SK-N-SH (cell line): ENCODE data around the gene MAP4K3. TPM values are rescaled to one million over a fixed set of nuclear protein-coding genes. Genes with fewer than 3 reads are reported as not detected.

Experiments
- CTCF ChIA-PET: fragments of 300-600, 350-600 bp; formaldehyde crosslinking; extraction: SDS; loops from one replicate; lab custom pipeline; 2021; lab: Yijun Ruan, JAX
- POLR2A ChIA-PET: fragments of 350-600 bp; sonication (Branson Sonifier 250); formaldehyde crosslinking; extraction: SDS; loops from one replicate; lab custom pipeline; 2020; ENCODE audit warnings: antibody characterized with exemption, inconsistent platforms; lab: Yijun Ruan, JAX
- DNase-seq: peaks from one replicate; pipeline ENCODE4 v3.0.0; 2012
- H2AFZ ChIP-seq: fragments of 200-600 bp; sonication (generic); 2 replicates; pipeline ENCODE4 v1.8.1; 2016; ENCODE audit warnings: antibody characterized with exemption, mild to moderate bottlenecking, low read depth
- H3F3A ChIP-seq: fragments of 200-600 bp; sonication (generic); replicated peaks from 2 replicates; pipeline ENCODE3; 2016; ENCODE audit warnings: antibody characterized with exemption, mild to moderate bottlenecking; ENCODE audit not compliant: insufficient read depth
- H3K27ac ChIP-seq, 2 experiments: fragments of 200-500 bp in 1 of 2; fragments of 200-600 bp in 1 of 2; sonication (Bioruptor generic) in 1 of 2; sonication (generic), shearing (Covaris generic) in 1 of 2; 2 replicates each; pipeline versions ENCODE4 v1.5.1 to v1.6.1; 2014 to 2016; ENCODE audit warnings: low read depth in 2 of 2, inconsistent platforms in 1 of 2, low read length in 1 of 2, mild to moderate bottlenecking in 1 of 2, mixed read lengths in 1 of 2
- H3K27me3 ChIP-seq: fragments of 200-600 bp; sonication (generic), shearing (Covaris generic); 2 replicates; pipeline ENCODE4 v1.6.1; 2016; ENCODE audit warnings: mixed run types; ENCODE audit not compliant: insufficient read depth
- H3K36me3 ChIP-seq, 2 experiments: fragments of 200-500 bp in 1 of 2; fragments of 200-600 bp in 1 of 2; sonication (Bioruptor generic) in 1 of 2; sonication (generic) in 1 of 2; replicated peaks in 1 of 2; 2 replicates each; pipeline versions ENCODE3 to v1.5.1; 2014 to 2016; ENCODE audit warnings: low read length in 1 of 2, mild to moderate bottlenecking in 1 of 2; ENCODE audit not compliant: insufficient read depth in 2 of 2, control insufficient read depth in 1 of 2
- H3K4me1 ChIP-seq, 2 experiments: fragments of 200-500 bp in 1 of 2; fragments of 200-600 bp in 1 of 2; sonication (Bioruptor generic) in 1 of 2; sonication (generic), shearing (Covaris generic) in 1 of 2; 2 replicates each; pipeline versions ENCODE4 v1.5.1 to v1.6.1; 2014 to 2016; ENCODE audit warnings: low read depth in 1 of 2, low read length in 1 of 2, mixed run types in 1 of 2; ENCODE audit not compliant: insufficient read depth in 2 of 2, control insufficient read depth in 1 of 2
- H3K4me2 ChIP-seq: fragments of 200-600 bp; sonication (generic), shearing (Covaris generic); 2 replicates; pipeline ENCODE4 v1.6.1; 2017; ENCODE audit warnings: mixed run types
- H3K4me3 ChIP-seq, 2 experiments: fragments of 200-500 bp in 1 of 2; fragments of 200-600 bp in 1 of 2; sonication (Bioruptor generic) in 1 of 2; sonication (generic), shearing (Covaris generic) in 1 of 2; 2 replicates each; pipeline versions ENCODE4 v1.5.1 to v1.8.1; 2014 to 2016; ENCODE audit warnings: low read depth in 2 of 2, inconsistent platforms in 1 of 2, low read length in 1 of 2, mild to moderate bottlenecking in 1 of 2, mixed read lengths in 1 of 2, moderate library complexity in 1 of 2
- H3K79me2 ChIP-seq: fragments of 200-600 bp; sonication (generic); 2 replicates; pipeline ENCODE4 v1.8.1; 2017; ENCODE audit warnings: mild to moderate bottlenecking; ENCODE audit not compliant: insufficient read depth
- H3K9ac ChIP-seq: fragments of 200-600 bp; sonication (generic); 2 replicates; pipeline ENCODE4 v1.6.1; 2017; ENCODE audit warnings: mixed run types
- H3K9me2 ChIP-seq: fragments of 200-600 bp; sonication (generic); 2 replicates; pipeline ENCODE4 v1.6.1; 2017; ENCODE audit warnings: mixed run types
- H3K9me3 ChIP-seq: fragments of 200-600 bp; sonication (generic); 2 replicates; pipeline ENCODE4 v1.6.1; 2017; ENCODE audit warnings: mixed run types, mild to moderate bottlenecking, moderate library complexity
- H4K20me1 ChIP-seq: fragments of 200-600 bp; sonication (generic); 2 replicates; pipeline ENCODE4 v1.6.1; 2017; ENCODE audit warnings: mild to moderate bottlenecking, mixed run types; ENCODE audit not compliant: insufficient read depth
- CHD2 ChIP-seq: fragments of 150-350 bp; IDR thresholded peaks from 2 replicates; pipeline ENCODE4 v1.6.1; 2018; ENCODE audit warnings: low read length; ENCODE audit not compliant: partially characterized antibody
- CTCF ChIP-seq: fragments of 200-600 bp; sonication (generic); IDR thresholded peaks from 2 replicates; pipeline ENCODE4 v1.6.1; 2017; ENCODE audit warnings: antibody characterized with exemption, mild to moderate bottlenecking, moderate library complexity
- ELF1 ChIP-seq: IDR thresholded peaks from 2 replicates; pipeline ENCODE4 v1.4.0; 2012
- GABPA ChIP-seq: IDR thresholded peaks from 2 replicates; pipeline ENCODE4 v1.4.0; 2012; ENCODE audit warnings: low read depth, mild to moderate bottlenecking
- IRF3 ChIP-seq: fragments of 150-350 bp; IDR thresholded peaks from 2 replicates; pipeline ENCODE4 v1.6.1; 2016; ENCODE audit warnings: mild to moderate bottlenecking, low read depth, low read length
- MAX ChIP-seq: IDR thresholded peaks from 2 replicates; pipeline ENCODE4 v1.4.0; 2012; ENCODE audit warnings: low read depth
- MEF2A ChIP-seq: IDR thresholded peaks from 2 replicates; pipeline ENCODE4 v1.4.0; 2012; ENCODE audit warnings: low read depth, borderline replicate concordance
- MXI1 ChIP-seq: IDR thresholded peaks from 2 replicates; pipeline ENCODE4 v1.6.1; 2012; ENCODE audit warnings: mild to moderate bottlenecking, low read depth, low read length, improper control_type of control experiment
- NFIC ChIP-seq: IDR thresholded peaks from 2 replicates; pipeline ENCODE4 v1.4.0; 2012; ENCODE audit warnings: borderline replicate concordance
- NRF1 ChIP-seq: IDR thresholded peaks from 2 replicates; pipeline ENCODE4 v1.6.1; 2012; ENCODE audit warnings: low read depth, mild to moderate bottlenecking, low read length
- POLR2AphosphoS5 ChIP-seq: IDR thresholded peaks from 2 replicates; pipeline ENCODE4 v1.6.1; 2012; ENCODE audit warnings: low read depth, low read length
- RCOR1 ChIP-seq: fragments of 150-350 bp; IDR thresholded peaks from 2 replicates; pipeline ENCODE4 v1.6.1; 2017; ENCODE audit warnings: antibody characterized with exemption, low read length
- RXRA ChIP-seq: IDR thresholded peaks from 2 replicates; pipeline ENCODE4 v1.4.0; 2012; ENCODE audit warnings: low read depth, mild to moderate bottlenecking, borderline replicate concordance
- SMC3 ChIP-seq: IDR thresholded peaks from 2 replicates; pipeline ENCODE4 v1.6.1; 2012; ENCODE audit warnings: low read depth, low read length, improper control_type of control experiment
- TAF1 ChIP-seq: IDR thresholded peaks from 2 replicates; pipeline ENCODE4 v1.6.1; 2012; ENCODE audit warnings: low read depth, mild to moderate bottlenecking, low read length, moderate library complexity, borderline replicate concordance
- TEAD4 ChIP-seq: IDR thresholded peaks from 2 replicates; pipeline ENCODE4 v1.4.0; 2012; ENCODE audit warnings: mild to moderate bottlenecking, borderline replicate concordance; ENCODE audit not compliant: insufficient read depth
- USF1 ChIP-seq: IDR thresholded peaks from 2 replicates; pipeline ENCODE4 v1.4.0; 2012; ENCODE audit warnings: low read depth, borderline replicate concordance
- USF2 ChIP-seq: fragments of 150-350 bp; IDR thresholded peaks from 2 replicates; pipeline ENCODE4 v1.6.1; 2017; ENCODE audit warnings: antibody characterized with exemption, low read length, low read depth, borderline replicate concordance
- YY1 ChIP-seq: IDR thresholded peaks from 2 replicates; pipeline ENCODE4 v1.4.0; 2012; ENCODE audit warnings: low read depth, mild to moderate bottlenecking
- polyA plus RNA-seq, 3 experiments: library from polyadenylated mRNA; depleted of rRNA; stranded (reverse); fragments of >200 nt; gene quantifications; 2 replicates each; pipeline ENCODE4 v1.2.3, GENCODE V29; 2012

MAP4K3 gene
- polyA plus RNA-seq, 1 of the 3 experiments (the other 2 are of a cell fraction), result 8.8 TPM

DNA sequence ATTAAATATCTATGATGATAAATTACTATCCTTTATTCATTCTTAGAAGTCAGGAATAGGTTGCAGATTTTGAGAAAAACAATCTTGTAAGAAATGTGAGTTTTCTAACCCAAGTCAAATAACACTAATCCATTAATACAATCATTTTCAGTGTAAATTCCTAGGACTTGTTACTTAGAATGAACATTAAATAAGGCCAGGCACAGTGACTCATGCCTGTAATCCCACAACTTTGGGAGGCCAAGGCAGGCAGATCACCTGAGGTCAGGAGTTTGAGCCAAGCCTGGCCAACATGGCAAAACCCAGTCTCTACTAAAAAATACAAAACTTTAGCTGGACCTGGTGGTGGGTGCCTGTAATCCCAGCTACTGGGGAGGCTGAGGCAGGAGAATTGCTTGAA is 147.5 kb downstream of the MAP4K3 start:
- POLR2A ChIA-PET, result no interaction called here
- Histone ChIP-seq H2AFZ (no peak overlapping the region), H3K9ac (no peak overlapping the region)
- TF ChIP-seq USF1 (no peak), NRF1 (no peak), TAF1 (no peak), MAX (no peak), USF2 (no peak), MXI1 (no peak), POLR2AphosphoS5 (no peak), YY1 (no peak), MEF2A (no peak), IRF3 (no peak), RCOR1 (no peak), NFIC (no peak), ELF1 (no peak), CHD2 (no peak), TEAD4 (no peak), GABPA (no peak), CTCF (no peak), SMC3 (no peak), RXRA (no peak)
- TF ChIP-seq, all 33 proteins: peak for 0
- H3K36me3 ChIP-seq, result peaks cover 50 to 73% of the 10 kb centered on the region in 2 experiments
- H3K27me3 ChIP-seq, result no peaks in the 10 kb centered on the region
- H4K20me1 ChIP-seq, result no peaks in the 10 kb centered on the region
- H3K9me2 ChIP-seq, result no peaks in the 10 kb centered on the region
- H3K4me1 ChIP-seq, result no peaks in the 10 kb centered on the region
- CTCF ChIA-PET, result interaction anchor here (0.6 kb wide), 1 partner anchor 134 kb away, joined by 3 read pairs; no protein-coding TSS in a partner anchor
- H3K4me2 ChIP-seq, result no peak overlapping the region
- no peak overlapping the region for H3K27ac ChIP-seq
- no peaks in the 10 kb centered on the region for H3K9me3 ChIP-seq
- no peak for DNase-seq
- no peaks in the 10 kb centered on the region for H3F3A ChIP-seq
- H3K79me2 ChIP-seq, result no peaks in the 10 kb centered on the region
- no peak overlapping the region for H3K4me3 ChIP-seq
